KMS-11 (cell line): Measurements from ENCODE around the gene TP63.

Experiments
- H2AFZ ChIP-seq: fragments of 200-600 bp; sonication (generic); 2 replicates; pipeline ENCODE4 v1.6.1; 2016; ENCODE audit warnings: antibody characterized with exemption, mixed run types, low read depth
- H3K27ac ChIP-seq: fragments of 200-600 bp; sonication (generic); 2 replicates; pipeline ENCODE4 v1.6.1; 2016; ENCODE audit warnings: mild to moderate bottlenecking, mixed run types
- H3K27me3 ChIP-seq: fragments of 200-600 bp; sonication (generic); 2 replicates; pipeline ENCODE4 v1.6.1; 2017; ENCODE audit warnings: mild to moderate bottlenecking, low read depth, mixed run types, moderate library complexity; ENCODE audit not compliant: insufficient read depth
- H3K36me3 ChIP-seq: fragments of 200-600 bp; sonication (generic); 2 replicates; pipeline ENCODE4 v1.6.1; 2017; ENCODE audit warnings: mild to moderate bottlenecking, mixed run types; ENCODE audit not compliant: insufficient read depth
- H3K4me1 ChIP-seq: fragments of 200-600 bp; sonication (generic); 2 replicates; pipeline ENCODE4 v1.6.1; 2016; ENCODE audit warnings: mild to moderate bottlenecking, low read depth, mixed run types; ENCODE audit not compliant: poor library complexity, severe bottlenecking
- H3K4me2 ChIP-seq: fragments of 200-600 bp; sonication (generic); 2 replicates; pipeline ENCODE4 v1.7.0; 2016; ENCODE audit warnings: mild to moderate bottlenecking, mixed run types
- H3K4me3 ChIP-seq: fragments of 200-600 bp; sonication (generic); IDR thresholded peaks from 2 replicates; pipeline ENCODE4 v1.6.1; 2017; ENCODE audit warnings: low read depth, low read length, mixed read lengths; ENCODE audit not compliant: insufficient read depth
- H3K79me2 ChIP-seq: fragments of 200-600 bp; sonication (generic); 2 replicates; pipeline ENCODE4 v1.6.1; 2016; ENCODE audit warnings: low read depth, mixed run types; ENCODE audit not compliant: insufficient read depth
- H3K9ac ChIP-seq: fragments of 200-600 bp; sonication (generic); 2 replicates; pipeline ENCODE4 v1.6.1; 2016; ENCODE audit warnings: mild to moderate bottlenecking, mixed run types
- H4K20me1 ChIP-seq: fragments of 200-600 bp; sonication (generic); 2 replicates; pipeline ENCODE4 v1.6.1; 2016; ENCODE audit warnings: mild to moderate bottlenecking, mixed run types; ENCODE audit not compliant: insufficient read depth
- TF ChIP-seq, protein P1 (sequence below): fragments of 200-600 bp; sonication (generic); conservative IDR thresholded peaks from 2 replicates; pipeline ENCODE4 v1.6.1; 2017; ENCODE audit warnings: low read depth, mild to moderate bottlenecking, antibody characterized with exemption, low read length, moderate library complexity, mixed read lengths

Gene TP63

DNA sequence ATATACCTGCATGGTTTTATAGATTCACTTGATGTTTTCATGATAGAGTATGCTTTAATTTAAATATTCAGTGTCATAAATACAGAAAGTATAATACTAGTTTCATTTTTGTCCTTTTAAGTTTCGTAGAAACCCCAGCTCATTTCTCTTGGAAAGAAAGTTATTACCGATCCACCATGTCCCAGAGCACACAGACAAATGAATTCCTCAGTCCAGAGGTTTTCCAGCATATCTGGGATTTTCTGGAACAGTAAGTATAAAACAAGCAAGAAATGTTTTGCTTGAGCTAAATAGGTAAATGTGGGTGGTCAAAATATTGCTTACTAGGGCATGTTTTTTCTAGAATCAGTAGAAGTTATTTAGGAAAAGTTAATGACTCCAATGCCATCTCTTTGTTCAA lies 106.4 kb downstream of the TP63 start:
- H3K79me2 ChIP-seq, result no peaks in the 10 kb centered on the region
- no peaks in the 10 kb centered on the region for H3K36me3 ChIP-seq
- H3K4me1 ChIP-seq, result no peaks in the 10 kb centered on the region
- H2AFZ ChIP-seq, result no peak overlapping the region
- no peak overlapping the region for H3K4me3 ChIP-seq
- no peak overlapping the region for H3K9ac ChIP-seq
- H3K4me2 ChIP-seq, result no peak overlapping the region
- no peaks in the 10 kb centered on the region for H3K27me3 ChIP-seq
- TF ChIP-seq, protein P1, sequence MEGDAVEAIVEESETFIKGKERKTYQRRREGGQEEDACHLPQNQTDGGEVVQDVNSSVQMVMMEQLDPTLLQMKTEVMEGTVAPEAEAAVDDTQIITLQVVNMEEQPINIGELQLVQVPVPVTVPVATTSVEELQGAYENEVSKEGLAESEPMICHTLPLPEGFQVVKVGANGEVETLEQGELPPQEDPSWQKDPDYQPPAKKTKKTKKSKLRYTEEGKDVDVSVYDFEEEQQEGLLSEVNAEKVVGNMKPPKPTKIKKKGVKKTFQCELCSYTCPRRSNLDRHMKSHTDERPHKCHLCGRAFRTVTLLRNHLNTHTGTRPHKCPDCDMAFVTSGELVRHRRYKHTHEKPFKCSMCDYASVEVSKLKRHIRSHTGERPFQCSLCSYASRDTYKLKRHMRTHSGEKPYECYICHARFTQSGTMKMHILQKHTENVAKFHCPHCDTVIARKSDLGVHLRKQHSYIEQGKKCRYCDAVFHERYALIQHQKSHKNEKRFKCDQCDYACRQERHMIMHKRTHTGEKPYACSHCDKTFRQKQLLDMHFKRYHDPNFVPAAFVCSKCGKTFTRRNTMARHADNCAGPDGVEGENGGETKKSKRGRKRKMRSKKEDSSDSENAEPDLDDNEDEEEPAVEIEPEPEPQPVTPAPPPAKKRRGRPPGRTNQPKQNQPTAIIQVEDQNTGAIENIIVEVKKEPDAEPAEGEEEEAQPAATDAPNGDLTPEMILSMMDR, result no peak
- no peaks in the 10 kb centered on the region for H4K20me1 ChIP-seq
- H3K27ac ChIP-seq, result no peak overlapping the region

DNA sequence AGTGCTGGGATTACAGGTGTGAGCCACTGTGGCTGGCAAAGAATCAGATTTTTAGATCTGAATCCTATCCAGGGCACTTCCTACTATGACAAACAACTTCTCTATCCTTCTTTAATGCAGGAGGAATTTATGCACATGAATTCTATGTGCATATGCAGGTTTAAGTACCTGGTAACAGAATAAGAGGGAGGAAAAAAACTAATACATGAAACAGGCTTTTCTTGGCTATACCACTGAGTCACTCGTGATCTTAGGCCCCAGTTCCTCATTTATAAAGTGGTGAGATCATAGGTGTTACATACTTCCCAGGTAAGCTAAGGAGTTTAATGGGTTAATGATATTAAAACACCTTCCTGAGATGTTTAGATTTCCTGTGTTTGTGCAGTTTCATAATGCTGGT lies 108.2 kb downstream of the TP63 start:
- Histone ChIP-seq H2AFZ (no peak overlapping the region), H3K4me3 (no peak overlapping the region), H3K79me2 (no peaks in the 10 kb centered on the region), H3K4me1 (no peaks in the 10 kb centered on the region), H3K9ac (no peak overlapping the region), H3K27ac (no peak overlapping the region), H3K27me3 (no peaks in the 10 kb centered on the region), H4K20me1 (no peaks in the 10 kb centered on the region), H3K4me2 (no peak overlapping the region), H3K36me3 (no peaks in the 10 kb centered on the region)
- TF ChIP-seq, protein P1, result no peak

GRCh38 chr3:189740156-189740555 lies 109.0 kb downstream of the TP63 start:
- TF ChIP-seq, protein P1, result no peak
- Histone ChIP-seq H3K79me2 (no peaks in the 10 kb centered on the region), H3K4me3 (no peak overlapping the region), H4K20me1 (no peaks in the 10 kb centered on the region), H3K27ac (no peak overlapping the region), H3K4me1 (no peaks in the 10 kb centered on the region), H2AFZ (no peak overlapping the region), H3K4me2 (no peak overlapping the region), H3K36me3 (no peaks in the 10 kb centered on the region), H3K27me3 (no peaks in the 10 kb centered on the region), H3K9ac (no peak overlapping the region)

GRCh38 chr3:189744235-189744634 lies 113.0 kb downstream of the TP63 start:
- Histone ChIP-seq H3K27me3 (no peaks in the 10 kb centered on the region), H3K27ac (no peak overlapping the region), H3K9ac (no peak overlapping the region), H3K36me3 (no peaks in the 10 kb centered on the region), H4K20me1 (no peaks in the 10 kb centered on the region), H2AFZ (no peak overlapping the region), H3K4me1 (no peaks in the 10 kb centered on the region), H3K4me2 (no peak overlapping the region), H3K4me3 (no peak overlapping the region), H3K79me2 (no peaks in the 10 kb centered on the region)
- TF ChIP-seq, protein P1, result 0 out of 2 replicates have a peak, but pooled peaks have one; percentile 11
